Endodermal cell (in vitro differentiated cells): ENCODE data around the gene NAALADL2. TPM values are rescaled to one million over a fixed set of nuclear protein-coding genes. Genes with fewer than 3 reads are reported as not detected.

ENCODE experiments used
- DNase-seq: peaks from one replicate; pipeline ENCODE4 v3.0.0-alpha.2; 2017
- H3K27ac ChIP-seq: 2 replicates; pipeline ENCODE4 v1.5.1; 2013; ENCODE audit warnings: mild to moderate bottlenecking, low read depth, low read length, moderate library complexity
- H3K27me3 ChIP-seq: 2 replicates; pipeline ENCODE4 v1.6.1; 2013; ENCODE audit warnings: mild to moderate bottlenecking, low read length, moderate library complexity; ENCODE audit not compliant: insufficient read depth, control insufficient read depth, poor library complexity, severe bottlenecking
- H3K36me3 ChIP-seq: 2 replicates; pipeline ENCODE4 v1.7.0; 2013; ENCODE audit warnings: mild to moderate bottlenecking, low read length, moderate library complexity; ENCODE audit not compliant: control insufficient read depth, insufficient read depth
- H3K4me1 ChIP-seq: one replicate; pipeline ENCODE4 v1.7.0; 2013; ENCODE audit warnings: low read length; ENCODE audit not compliant: control insufficient read depth, insufficient read depth
- H3K4me3 ChIP-seq: 2 replicates; pipeline ENCODE4 v1.5.1; 2013; ENCODE audit warnings: mild to moderate bottlenecking, low read length, moderate library complexity
- H3K9ac ChIP-seq: 2 replicates; pipeline ENCODE4 v1.6.1; 2013; ENCODE audit warnings: mild to moderate bottlenecking, low read length, moderate library complexity; ENCODE audit not compliant: poor library complexity, severe bottlenecking; ENCODE audit errors: extremely low read depth
- H3K9me3 ChIP-seq: 2 replicates; pipeline ENCODE4 v1.6.1; 2013; ENCODE audit warnings: mild to moderate bottlenecking, low read length, moderate library complexity; ENCODE audit not compliant: control insufficient read depth
- H3K27ac Mint-ChIP-seq: 2 replicates; pipeline ENCODE4 v1.8.0; 2020; ENCODE audit warnings: mixed read lengths
- H3K27me3 Mint-ChIP-seq: 2 replicates; pipeline ENCODE4 v1.8.0; 2021; ENCODE audit warnings: mild to moderate bottlenecking, mixed read lengths; ENCODE audit not compliant: insufficient read depth
- H3K36me3 Mint-ChIP-seq: 2 replicates; pipeline ENCODE4 v1.8.0; 2020; ENCODE audit warnings: low read depth, mixed read lengths
- H3K4me1 Mint-ChIP-seq: 2 replicates; pipeline ENCODE4 v1.8.0; 2020; ENCODE audit warnings: mixed read lengths
- H3K4me3 Mint-ChIP-seq: 2 replicates; pipeline ENCODE4 v1.8.0; 2020; ENCODE audit warnings: mild to moderate bottlenecking, moderate library complexity, mixed read lengths
- H3K9me3 Mint-ChIP-seq: 2 replicates; pipeline ENCODE4 v1.8.0; 2020; ENCODE audit warnings: mild to moderate bottlenecking, mixed read lengths
- WGBS, 2 experiments: methylation state at CpG; one replicate each; pipeline versions ENCODE4 v1.1.5 to v1.1.7; 2013; ENCODE audit warnings: missing lambda C conversion rate in 2 of 2, mixed read lengths in 1 of 2; ENCODE audit not compliant: insufficient coverage in 1 of 2, insufficient read length in 1 of 2; 5-methylcytosine and 5-hydroxymethylcytosine counted together
- total RNA-seq, 2 donors: library from RNA; stranded (reverse); fragmentation: NEBNext Ultra II Directional in 1 of 2; extraction: Animal tissue kit (Norgen Biotek cat#: 25700) in 1 of 2; gene quantifications; 2 replicates in 1 of 2; 3 replicates in 1 of 2; pipeline ENCODE4 v1.2.1, GENCODE V29; 2021
- TF ChIP-seq, protein P1 (sequence below): fragments of 200-600 bp; sonication (generic); conservative IDR thresholded peaks from 2 replicates; pipeline ENCODE4 v1.5.0; 2021; ENCODE audit warnings: antibody characterized with exemption, mild to moderate bottlenecking

NAALADL2 gene
- total RNA-seq, 2 donors from 2014 or later, result 1.6 to 1.8 TPM

- DNase-seq, result no peak
- Mint-ChIP-seq H3K4me1 (peaks cover 7% of the 10 kb centered on the region), H3K36me3 (no peaks in the 10 kb centered on the region), H3K4me3 (no peak overlapping the region), H3K27ac (no peak overlapping the region), H3K9me3 (no peaks in the 10 kb centered on the region), H3K27me3 (no peaks in the 10 kb centered on the region)
- Histone ChIP-seq H3K4me3 (no peak overlapping the region), H3K4me1 (no peaks in the 10 kb centered on the region), H3K36me3 (no peaks in the 10 kb centered on the region), H3K9ac (no peak overlapping the region), H3K27me3 (no peaks in the 10 kb centered on the region), H3K27ac (no peak overlapping the region), H3K9me3 (no peaks in the 10 kb centered on the region)
- 96% methylated on average over 1 of the region's 1 CpG; no CpG with 5 or more reads in 1 of the 2 experiments for whole genome bisulfite sequencing, 2 experiments
- TF ChIP-seq, protein P1, sequence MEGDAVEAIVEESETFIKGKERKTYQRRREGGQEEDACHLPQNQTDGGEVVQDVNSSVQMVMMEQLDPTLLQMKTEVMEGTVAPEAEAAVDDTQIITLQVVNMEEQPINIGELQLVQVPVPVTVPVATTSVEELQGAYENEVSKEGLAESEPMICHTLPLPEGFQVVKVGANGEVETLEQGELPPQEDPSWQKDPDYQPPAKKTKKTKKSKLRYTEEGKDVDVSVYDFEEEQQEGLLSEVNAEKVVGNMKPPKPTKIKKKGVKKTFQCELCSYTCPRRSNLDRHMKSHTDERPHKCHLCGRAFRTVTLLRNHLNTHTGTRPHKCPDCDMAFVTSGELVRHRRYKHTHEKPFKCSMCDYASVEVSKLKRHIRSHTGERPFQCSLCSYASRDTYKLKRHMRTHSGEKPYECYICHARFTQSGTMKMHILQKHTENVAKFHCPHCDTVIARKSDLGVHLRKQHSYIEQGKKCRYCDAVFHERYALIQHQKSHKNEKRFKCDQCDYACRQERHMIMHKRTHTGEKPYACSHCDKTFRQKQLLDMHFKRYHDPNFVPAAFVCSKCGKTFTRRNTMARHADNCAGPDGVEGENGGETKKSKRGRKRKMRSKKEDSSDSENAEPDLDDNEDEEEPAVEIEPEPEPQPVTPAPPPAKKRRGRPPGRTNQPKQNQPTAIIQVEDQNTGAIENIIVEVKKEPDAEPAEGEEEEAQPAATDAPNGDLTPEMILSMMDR, result no peak
Measured at GRCh38 chr3:175002732-175003143, 143.6 kb downstream of the NAALADL2 start.

- DNase-seq, result no peak
- H3K9me3 ChIP-seq, result no peaks in the 10 kb centered on the region
- H3K27ac ChIP-seq, result no peak overlapping the region
- no peaks in the 10 kb centered on the region for H3K27me3 Mint-ChIP-seq
- no peak overlapping the region for H3K27ac Mint-ChIP-seq
- no peaks in the 10 kb centered on the region for H3K9me3 Mint-ChIP-seq
- WGBS, 2 experiments, result 95 to 100% methylated on average over 1 to 2 of the region's 2 CpGs
- H3K36me3 Mint-ChIP-seq, result no peaks in the 10 kb centered on the region
- no peaks in the 10 kb centered on the region for H3K4me1 ChIP-seq
- H3K4me3 ChIP-seq, result no peak overlapping the region
- TF ChIP-seq, protein P1, result no peak
- H3K4me1 Mint-ChIP-seq, result peaks cover 7% of the 10 kb centered on the region
- H3K9ac ChIP-seq, result no peak overlapping the region
- H3K36me3 ChIP-seq, result no peaks in the 10 kb centered on the region
- H3K4me3 Mint-ChIP-seq, result no peak overlapping the region
- no peaks in the 10 kb centered on the region for H3K27me3 ChIP-seq
Measured at GRCh38 chr3:175003590-175003989, 144.5 kb downstream of the NAALADL2 start.

GRCh38 chr3:175005193-175005592 lies 146.1 kb downstream of the NAALADL2 start:
- Histone ChIP-seq H3K4me3 (no peak overlapping the region), H3K36me3 (no peaks in the 10 kb centered on the region), H3K27ac (no peak overlapping the region), H3K9me3 (no peaks in the 10 kb centered on the region), H3K4me1 (no peaks in the 10 kb centered on the region), H3K27me3 (no peaks in the 10 kb centered on the region), H3K9ac (no peak overlapping the region)
- Mint-ChIP-seq H3K36me3 (no peaks in the 10 kb centered on the region), H3K27me3 (no peaks in the 10 kb centered on the region), H3K4me3 (no peak overlapping the region), H3K4me1 (peaks cover 7% of the 10 kb centered on the region), H3K9me3 (no peaks in the 10 kb centered on the region), H3K27ac (no peak overlapping the region)
- TF ChIP-seq, protein P1, result no peak
- 78% methylated on average over 1 of the region's 1 CpG; no CpG with 5 or more reads in 1 of the 2 experiments for WGBS, 2 experiments
- DNase-seq, result no peak
